Suppressor macrophage treated with lipopolysaccharide for 1 hour (primary cell): ENCODE measurements around the gene PRTFDC1.
A peak's percentile ranks its signal among the peaks of the same experiment; 100 is the strongest.

Source experiments
- DNase-seq, 3 donors: peaks; one replicate each; pipeline ENCODE4 v3.0.0-alpha.2; 2020 to 2022

Gene PRTFDC1

DNA sequence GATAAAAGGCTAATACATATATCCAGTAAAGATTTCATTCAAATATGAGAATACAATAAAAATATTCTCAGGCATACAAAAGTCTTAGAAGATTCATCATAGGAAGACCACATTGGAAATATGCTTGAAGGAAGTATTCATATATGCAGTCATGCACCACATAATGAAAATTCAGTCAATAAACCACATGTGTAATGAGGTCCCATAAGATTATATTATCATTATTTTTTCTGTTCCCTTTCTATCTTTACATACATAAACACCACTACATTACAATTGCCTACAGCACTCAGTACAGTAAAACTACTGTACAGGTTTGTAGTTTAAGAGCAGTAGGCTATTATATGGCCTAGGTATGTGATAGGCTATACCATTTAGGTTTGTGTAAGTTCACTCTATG, 111.6 kb downstream of the PRTFDC1 start:
- no peak for DNase-seq

DNA sequence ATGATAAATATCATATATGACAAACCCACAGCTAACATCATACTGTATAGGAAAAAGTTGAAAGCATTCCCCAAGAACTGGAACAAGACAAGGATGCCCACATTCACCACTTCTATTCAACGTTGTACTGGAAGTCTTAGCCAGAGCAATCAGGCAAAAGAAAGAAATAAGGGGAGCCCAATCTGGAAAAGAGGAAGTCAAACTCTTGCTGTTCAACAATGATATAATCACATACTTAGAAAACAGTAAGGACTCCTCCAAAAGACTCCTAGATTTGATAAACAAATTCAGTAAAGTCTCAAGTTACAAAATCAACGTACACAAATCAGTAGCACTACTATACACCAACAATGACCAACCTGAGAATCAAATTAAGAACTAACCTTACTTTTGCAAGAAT, 114.6 kb downstream of the PRTFDC1 start:
- peak in 1 of 3 donors; percentile 11 for DNase-seq

DNA sequence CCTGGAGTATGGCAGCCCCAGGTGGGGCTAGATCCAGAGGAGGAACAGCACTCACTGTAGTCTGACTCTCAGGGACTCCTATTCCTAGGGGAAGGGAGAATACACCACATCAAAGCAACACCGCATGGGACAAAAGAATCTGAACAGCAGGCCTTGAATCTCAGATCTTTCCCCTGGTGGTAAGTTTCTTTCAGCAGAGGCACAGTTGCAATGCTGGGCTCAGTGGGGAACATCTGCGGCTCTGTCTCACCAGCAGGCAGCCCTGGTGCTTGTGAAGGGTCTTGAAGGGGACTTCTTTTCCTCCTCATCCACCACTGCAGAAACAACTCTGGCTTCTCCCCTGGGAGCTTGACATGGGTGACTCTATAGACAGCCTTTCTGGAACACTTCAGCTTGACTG, 117.5 kb downstream of the PRTFDC1 start:
- DNase-seq, result no peak

DNA sequence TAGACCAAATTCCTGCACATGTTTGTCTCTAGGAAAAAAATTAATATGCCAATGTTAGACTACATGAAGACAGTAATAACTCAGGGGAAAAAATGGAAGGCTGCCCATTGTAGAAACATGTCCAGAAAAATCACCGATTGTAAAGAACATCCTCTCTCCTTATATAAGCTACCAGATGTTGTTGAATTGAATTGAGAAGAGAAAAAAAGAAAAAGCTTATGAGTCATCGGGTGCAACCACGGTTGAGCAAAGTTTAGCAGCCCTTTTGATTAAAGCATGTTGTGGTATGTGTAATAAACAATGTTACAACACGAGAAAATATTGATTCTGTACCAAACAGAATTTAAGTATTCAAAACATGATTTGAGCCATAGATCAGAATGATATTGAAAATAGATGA, 126.4 kb downstream of the PRTFDC1 start:
- peak in 2 of 3 donors; percentile 20 to 30 for DNase-seq

DNA sequence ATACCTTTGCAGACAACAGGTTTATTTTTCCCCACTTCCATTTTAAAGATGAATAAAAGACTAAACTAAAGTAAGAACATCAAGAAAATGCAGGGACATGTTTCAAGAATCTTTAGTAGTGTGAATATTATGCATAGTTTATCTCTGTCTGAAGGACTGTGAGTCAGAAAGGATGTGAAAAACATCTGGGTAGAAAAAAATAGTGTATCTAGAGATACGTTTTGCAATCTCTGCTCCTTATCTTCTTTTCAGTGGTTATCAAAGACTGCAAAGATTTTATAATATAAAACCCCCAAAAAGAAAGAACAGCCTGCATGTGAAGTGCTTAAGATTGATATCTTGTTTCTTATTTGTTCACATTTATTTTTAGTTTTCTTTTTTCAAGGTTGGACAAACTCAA, 126.9 kb downstream of the PRTFDC1 start:
- DNase-seq, result no peak

DNA sequence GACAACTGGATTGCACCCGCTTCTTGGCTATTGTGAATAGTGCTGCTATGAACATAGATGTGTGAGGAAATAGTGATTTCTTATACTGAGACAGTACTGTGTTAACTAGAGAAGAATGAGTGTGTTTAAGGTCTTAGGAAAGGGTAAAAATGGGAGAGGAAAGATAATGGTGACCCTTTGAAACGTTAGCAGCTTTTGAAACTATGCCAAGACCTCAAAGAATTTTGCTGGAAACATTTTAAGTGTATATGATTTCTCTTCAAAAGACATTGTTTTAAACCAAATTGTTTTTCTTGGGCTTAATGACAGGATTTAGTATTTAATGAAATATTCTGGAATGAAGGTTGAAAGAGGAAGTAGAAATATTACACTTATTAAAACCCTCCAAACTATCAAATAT, 127.9 kb downstream of the PRTFDC1 start:
- no peak for DNase-seq

DNA sequence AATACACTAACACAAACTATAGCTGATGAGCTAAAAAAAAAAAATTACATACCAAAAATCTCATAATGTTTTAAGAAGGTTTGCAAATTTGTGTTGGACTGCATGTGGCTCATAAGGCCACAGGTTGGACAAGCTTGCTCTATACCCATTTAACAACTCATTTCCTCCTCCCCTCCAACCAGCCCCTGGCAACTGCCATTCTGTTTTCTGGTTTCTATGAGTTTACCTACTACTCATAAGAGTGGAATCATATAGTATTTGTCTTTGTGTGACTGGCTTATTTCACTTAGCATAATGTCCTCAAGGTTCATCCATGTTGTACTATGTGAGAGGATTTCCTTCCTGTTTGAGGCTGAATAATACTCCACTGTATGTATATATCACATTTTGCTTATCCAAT, 128.3 kb downstream of the PRTFDC1 start:
- DNase-seq, result no peak

DNA sequence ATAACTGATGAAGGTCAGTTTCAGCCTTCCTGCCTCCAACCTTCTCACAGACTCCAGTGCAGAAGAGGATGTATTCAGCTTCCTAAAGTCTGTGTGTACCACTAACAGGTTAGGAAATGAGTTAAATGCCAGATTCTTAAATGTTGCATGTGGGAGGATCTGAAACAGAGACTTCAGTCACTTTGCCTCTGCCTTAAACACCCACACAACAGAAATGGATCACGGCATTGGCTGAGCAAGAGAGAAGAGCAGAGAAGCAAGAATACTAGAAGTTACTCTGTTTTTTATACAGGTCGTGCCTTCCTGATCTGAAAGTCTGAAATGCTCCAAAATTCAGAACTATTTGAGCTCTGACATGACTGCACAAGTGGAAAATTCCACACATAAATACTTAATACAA, 129.8 kb downstream of the PRTFDC1 start:
- peak; percentile 18 to 48 (median 32) for DNase-seq

DNA sequence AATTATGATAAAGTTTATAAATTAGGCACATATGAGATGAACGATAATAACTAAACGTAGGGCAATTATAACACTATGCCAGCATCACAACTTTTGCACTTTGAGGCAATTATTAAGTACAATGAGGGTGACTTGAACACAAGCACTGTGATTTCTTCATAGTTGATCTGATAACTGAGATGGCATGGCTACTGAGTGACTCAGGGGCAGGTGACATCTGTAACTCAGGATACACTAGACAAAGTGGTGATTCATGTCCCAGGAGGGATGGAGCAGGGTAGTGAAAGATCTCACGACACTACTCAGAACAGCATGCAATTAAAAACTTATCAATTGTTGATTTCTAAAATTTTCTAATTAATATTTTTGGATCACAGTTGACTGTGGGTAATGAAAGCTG, 130.4 kb downstream of the PRTFDC1 start:
- peak; percentile 8 to 21 (median 12) for DNase-seq

DNA sequence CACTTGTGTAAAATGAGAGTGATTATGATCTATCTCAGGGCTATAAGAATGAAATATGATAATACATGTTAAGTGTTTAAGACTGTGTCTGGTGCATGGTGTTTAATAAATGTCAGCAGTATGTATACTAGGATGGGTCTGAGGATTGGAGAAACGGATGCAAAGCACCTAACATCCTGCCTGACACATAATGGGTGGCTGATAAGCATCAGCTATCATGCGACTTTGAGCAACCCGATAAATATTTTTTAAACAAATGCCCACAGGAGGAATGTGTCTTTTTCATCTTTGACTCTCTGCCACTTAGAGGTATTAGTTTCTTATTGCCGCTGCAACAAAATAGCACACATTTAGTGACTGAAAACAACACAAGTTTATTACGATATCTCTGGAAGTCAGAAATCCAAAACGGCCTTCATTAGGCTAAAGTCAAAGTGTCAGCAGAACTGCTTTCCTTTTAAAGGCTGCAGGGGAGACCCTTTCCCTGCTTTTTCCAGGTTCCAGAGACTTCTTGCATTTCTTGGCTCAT, 135.5 kb downstream of the PRTFDC1 start:
- DNase-seq, result no peak

DNA sequence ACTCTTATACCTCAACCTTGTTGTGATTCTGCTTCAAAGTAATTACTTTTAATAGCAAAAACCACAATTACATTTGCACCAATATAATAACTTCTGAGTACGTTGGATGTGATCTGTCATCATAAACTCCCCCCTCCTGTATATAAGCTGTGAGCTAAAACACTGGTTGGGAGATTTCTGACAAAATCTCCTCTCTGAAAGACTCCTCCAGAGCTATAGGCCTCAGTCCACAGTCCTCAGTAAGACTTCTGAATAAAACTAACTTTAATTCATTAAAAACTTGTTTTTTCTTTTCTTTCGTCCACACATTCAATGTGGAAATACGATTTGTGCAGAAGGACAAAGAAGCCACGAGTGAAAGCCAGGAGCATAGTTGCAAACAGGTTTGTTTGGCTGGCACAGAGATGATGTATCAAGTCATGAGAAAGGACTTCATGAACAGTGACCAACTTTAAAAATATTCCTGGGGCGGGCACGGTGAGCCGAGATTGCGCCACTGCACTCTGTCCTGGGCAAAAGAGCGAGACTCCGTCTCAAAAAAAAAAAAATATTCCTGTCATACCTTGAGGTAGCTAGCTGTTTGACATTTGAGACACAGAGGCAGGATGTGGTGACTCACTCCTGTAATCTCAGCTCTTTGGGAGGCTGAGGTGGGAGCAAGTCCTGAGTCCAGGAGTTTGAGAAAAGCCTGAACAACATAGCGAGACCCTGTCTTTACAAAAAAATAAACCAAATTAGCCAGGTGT, 137.7 kb downstream of the PRTFDC1 start:
- no peak for DNase-seq

DNA sequence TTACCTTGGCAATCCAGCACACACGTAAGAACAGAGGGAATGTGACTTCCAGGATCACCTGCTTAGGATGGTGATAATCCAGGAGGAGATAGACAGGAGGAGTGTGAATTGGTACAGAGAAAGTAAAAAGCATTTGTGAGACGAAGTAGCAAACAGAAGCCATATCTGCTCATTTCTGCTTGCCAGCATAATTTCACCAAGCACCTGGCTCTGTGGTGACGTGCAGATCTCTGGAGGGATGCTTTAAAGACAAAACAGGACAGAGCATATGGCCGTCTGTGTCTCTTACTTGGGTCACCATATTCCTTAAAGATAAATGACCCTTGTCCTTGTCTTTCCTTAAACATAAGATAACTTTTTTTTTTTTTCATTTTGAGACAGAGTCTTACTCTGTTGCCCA, 138.6 kb downstream of the PRTFDC1 start:
- no peak for DNase-seq

DNA sequence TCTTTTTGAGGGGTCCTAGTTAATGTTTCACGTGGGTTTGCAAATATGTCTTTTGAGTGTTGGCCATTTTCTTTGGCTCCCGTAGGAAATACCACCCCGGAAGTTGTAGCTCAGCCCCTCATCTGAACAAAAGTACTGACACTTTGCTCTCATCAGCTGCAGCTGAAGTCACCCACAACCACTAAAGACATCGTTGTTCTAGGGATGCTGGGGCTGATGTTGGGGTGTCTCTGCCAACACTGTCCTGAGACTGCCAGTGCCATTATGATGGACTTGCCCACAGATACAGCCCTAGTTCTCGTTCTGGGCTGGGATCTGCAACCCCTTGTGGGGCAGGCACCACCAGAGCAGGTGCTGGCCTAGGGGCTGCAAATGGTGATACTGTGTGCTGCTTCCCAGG, 146.1 kb downstream of the PRTFDC1 start:
- no peak for DNase-seq

DNA sequence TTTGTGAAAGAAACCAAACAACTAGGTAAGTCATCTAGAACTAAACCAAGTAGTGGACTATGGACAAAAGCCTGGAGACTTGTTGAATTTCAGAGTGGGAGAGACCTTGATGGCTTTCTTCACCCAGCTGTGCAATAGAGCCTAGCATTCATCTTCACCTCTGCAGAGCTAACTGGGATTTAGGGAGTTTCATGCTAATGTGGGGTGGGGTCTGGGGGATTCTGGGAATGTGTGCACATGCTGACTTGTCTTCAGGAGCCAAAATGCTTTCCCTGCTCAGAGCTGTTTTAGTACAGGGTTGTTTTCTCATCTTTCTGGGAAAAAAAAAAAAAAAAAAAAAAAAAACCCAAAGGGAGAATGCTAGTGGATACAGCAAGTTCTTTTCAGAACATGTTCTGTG, 147.4 kb downstream of the PRTFDC1 start:
- no peak for DNase-seq

DNA sequence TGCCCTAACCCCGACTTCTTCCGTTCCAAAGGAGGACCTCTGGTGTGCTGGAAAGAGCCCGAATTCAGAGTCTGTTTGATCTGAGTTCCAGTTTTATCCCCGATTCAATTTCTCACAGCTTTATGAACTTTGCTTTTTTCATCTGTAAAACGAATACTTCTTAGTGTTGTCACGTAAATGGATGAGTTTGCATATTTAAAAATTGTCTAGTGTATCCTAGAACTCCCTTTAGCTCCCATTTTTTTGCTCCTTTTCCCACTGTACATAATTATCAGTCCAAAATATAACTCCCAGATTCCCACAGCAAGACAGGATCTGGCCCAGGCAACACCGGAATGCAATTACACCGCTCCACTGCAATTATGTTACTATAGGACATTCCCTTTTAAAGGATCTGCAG, 148.0 kb downstream of the PRTFDC1 start:
- no peak for DNase-seq

DNA sequence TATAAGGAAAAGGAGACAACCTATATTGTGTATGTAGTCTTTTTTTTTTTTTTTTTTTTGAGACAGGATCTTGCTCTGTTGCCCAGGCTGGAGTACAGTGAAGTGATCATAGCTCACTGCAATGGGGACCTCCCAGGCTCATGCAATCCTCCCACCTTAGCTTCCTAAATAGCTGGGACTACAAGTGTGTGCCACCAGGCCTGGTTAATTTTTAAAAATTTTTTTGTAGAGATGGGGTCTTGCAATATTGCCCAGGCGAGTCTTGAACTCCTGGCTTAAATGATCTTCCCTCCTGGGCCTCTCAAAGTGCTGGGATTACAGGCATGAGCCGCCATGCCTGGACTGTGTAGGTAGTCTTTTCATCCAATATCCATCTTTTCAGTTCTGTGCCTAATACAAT, 150.0 kb downstream of the PRTFDC1 start:
- no peak for DNase-seq

DNA sequence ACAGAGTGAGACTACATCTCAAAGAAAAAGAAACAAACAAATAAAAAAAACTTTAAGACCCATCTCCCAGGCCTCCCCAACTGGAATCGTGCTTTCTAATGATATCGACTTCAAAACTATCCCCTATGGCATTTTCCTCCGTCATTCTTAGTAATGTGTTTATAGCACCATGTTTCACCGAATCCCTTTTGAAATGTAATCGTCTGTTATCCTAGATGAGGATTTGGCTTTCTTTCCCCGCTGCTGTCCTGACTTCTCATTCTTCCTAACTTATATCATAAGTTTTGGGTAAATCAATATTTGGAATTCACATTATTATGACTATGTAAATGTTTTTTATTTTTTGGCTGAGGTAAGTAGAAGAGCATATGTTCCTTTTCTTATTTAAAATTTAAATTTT, 151.5 kb downstream of the PRTFDC1 start:
- DNase-seq, result no peak
